K562 (cell line): ENCODE measurements around the gene GNG14. TPM values are rescaled to one million over a fixed set of nuclear protein-coding genes. Genes with fewer than 3 reads are reported as not detected.

Source experiments
- BRD4 ChIP-seq: fragments of 200-600 bp; sonication (generic); IDR thresholded peaks from 2 replicates; pipeline ENCODE4 v1.6.1; 2017; ENCODE audit warnings: inconsistent platforms
- BRF1 ChIP-seq: IDR thresholded peaks from 3 replicates; pipeline ENCODE4 v1.6.1; 2011; ENCODE audit warnings: borderline replicate concordance, mild to moderate bottlenecking; ENCODE audit not compliant: insufficient read length; ENCODE audit errors: extremely low read depth
- CCAR2 ChIP-seq: fragments of 200-400 bp; formaldehyde crosslinking; IDR thresholded peaks from 2 replicates; pipeline ENCODE4 v1.6.1; 2017; ENCODE audit warnings: mild to moderate bottlenecking, low read depth, low read length
- CEBPB ChIP-seq: fragments of 450-650 bp; IDR thresholded peaks from 2 replicates; pipeline ENCODE4 v1.6.1; 2016; ENCODE audit warnings: missing genetic modification characterization, missing compliant biosample characterization
- CTBP1 ChIP-seq: fragments of 450-650 bp; IDR thresholded peaks from 2 replicates; pipeline ENCODE4 v1.6.1; 2016; ENCODE audit warnings: borderline replicate concordance
- ETS2 ChIP-seq: IDR thresholded peaks from 2 replicates; pipeline ENCODE4 v1.6.1; 2016; ENCODE audit warnings: borderline replicate concordance, missing genetic modification characterization, mild to moderate bottlenecking, moderate library complexity, missing compliant biosample characterization; ENCODE audit not compliant: poor library complexity, severe bottlenecking
- NRF1 ChIP-seq, 2 experiments: fragments of 450-650 bp; IDR thresholded peaks in 1 of 2; conservative IDR thresholded peaks in 1 of 2; 2 replicates each; pipeline ENCODE4 v1.6.1; 2014; ENCODE audit warnings: mild to moderate bottlenecking in 2 of 2
- RBM15 ChIP-seq: fragments of 200-400 bp; formaldehyde crosslinking; IDR thresholded peaks from 2 replicates; pipeline ENCODE4 v1.6.1; 2018; ENCODE audit warnings: mild to moderate bottlenecking, low read length, moderate library complexity; ENCODE audit not compliant: insufficient read depth
- SETDB1 ChIP-seq: IDR thresholded peaks from one replicate; pipeline ENCODE4 v1.6.1; 2012; ENCODE audit warnings: low read length, control low read depth, inconsistent platforms
- ZBTB17 ChIP-seq: fragments of 450-650 bp; formaldehyde crosslinking; IDR thresholded peaks from 2 replicates; pipeline ENCODE4 v1.4.0; 2020; ENCODE audit warnings: mild to moderate bottlenecking
- ZNF224 ChIP-seq: sonication (generic); formaldehyde crosslinking; IDR thresholded peaks from 2 replicates; pipeline ENCODE4 v1.8.0; 2022; ENCODE audit warnings: mild to moderate bottlenecking, missing genetic modification reagents
- ZNF707 ChIP-seq: fragments of 250-450 bp; sonication (Bioruptor Pico); conservative IDR thresholded peaks from 2 replicates; pipeline ENCODE4 v1.8.0; 2022; ENCODE audit warnings: inconsistent platforms, mild to moderate bottlenecking, moderate library complexity
- polyA plus RNA-seq, 8 experiments: library from polyadenylated mRNA; depleted of rRNA in 4 of 8; stranded (reverse) in 5 of 8; unstranded in 3 of 8; fragments of >200 nt; fragmentation: Nextera tagmentation in 2 of 8; fragmentation: Illumina TruSeq in 1 of 8; extraction: Ambion mirVana in 2 of 8; extraction: Trizol in 1 of 8; gene quantifications; 2 replicates each; pipeline versions ENCODE4 v1.2.1 to v1.2.3, GENCODE V29; 2011 to 2014; ENCODE audit warnings: inconsistent platforms in 1 of 8, missing spikeins in 1 of 8
- total RNA-seq, 7 experiments: library from RNA; depleted of rRNA in 6 of 7; stranded (reverse); fragments of >200 nt in 6 of 7; fragmentation: Illumina TruSeq in 2 of 7; extraction: Trizol in 2 of 7; gene quantifications; 2 replicates each; pipeline versions ENCODE4 v1.2.1 to v1.2.3, GENCODE V29; 2011 to 2021; ENCODE audit warnings: low replicate concordance in 1 of 7
- TF ChIP-seq, protein P1 (sequence below), 2 experiments: fragments of 450-650 bp; formaldehyde crosslinking in 1 of 2; IDR thresholded peaks; 2 replicates each; pipeline versions ENCODE4 v1.4.0 to v1.6.1; 2014 to 2020; ENCODE audit warnings: mild to moderate bottlenecking in 2 of 2, borderline replicate concordance in 1 of 2, low read depth in 1 of 2
- TF ChIP-seq, protein P2 (sequence below): fragments of 450-650 bp; IDR thresholded peaks from 2 replicates; pipeline ENCODE4 v1.6.1; 2016; ENCODE audit warnings: low read depth, mild to moderate bottlenecking, moderate library complexity
- TF ChIP-seq, protein P3 (sequence below): fragments of 450-650 bp; formaldehyde crosslinking; IDR thresholded peaks from 2 replicates; pipeline ENCODE4 v1.4.0; 2020; ENCODE audit warnings: mild to moderate bottlenecking, mixed read lengths

GNG14 gene
- total and polyA plus RNA-seq, 9 of the 15 experiments (the other 6 are each of a cell fraction or from before 2014, with no cell fraction given), result not detected

DNA sequence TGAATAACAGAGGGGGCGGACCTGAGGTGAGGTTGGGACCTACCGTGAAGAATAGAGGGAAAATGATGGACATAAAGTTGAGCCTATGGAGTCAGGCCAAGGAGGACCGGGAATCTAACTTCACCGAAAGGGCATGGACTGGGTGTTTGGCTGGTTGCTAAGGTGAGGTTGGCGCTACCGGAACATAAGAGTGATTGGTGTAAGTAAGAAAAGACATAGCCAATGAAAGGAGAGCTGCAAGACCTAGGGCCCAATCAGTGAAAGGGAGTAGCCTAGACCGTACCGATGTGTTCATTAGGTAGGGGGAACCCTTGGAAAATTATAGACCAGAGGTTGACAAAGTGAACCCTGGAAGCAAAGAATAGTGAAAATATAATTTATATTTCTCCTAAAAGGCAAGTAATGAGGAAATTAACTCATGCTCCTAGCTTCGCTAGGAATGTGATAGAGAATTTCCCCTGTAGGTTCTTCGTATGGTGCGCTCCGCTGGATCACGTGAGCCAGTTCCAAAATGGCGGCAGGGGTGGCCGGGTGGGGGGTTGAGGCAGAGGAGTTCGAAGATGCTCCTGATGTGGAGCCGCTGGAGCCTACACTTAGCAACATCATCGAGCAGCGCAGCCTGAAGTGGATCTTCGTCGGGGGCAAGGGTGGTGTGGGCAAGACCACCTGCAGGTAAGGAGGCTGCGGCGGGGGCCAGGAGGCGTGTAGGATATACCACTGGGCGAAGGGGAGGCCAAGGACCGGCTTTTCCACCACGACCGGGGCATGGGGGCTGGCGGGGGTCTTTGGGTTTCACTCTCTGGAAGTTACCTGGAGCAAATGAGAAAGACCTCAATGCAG is 49.4 kb downstream of the GNG14 start, which contains the start of gene GET3 (continued):
- TF ChIP-seq, protein P1, sequence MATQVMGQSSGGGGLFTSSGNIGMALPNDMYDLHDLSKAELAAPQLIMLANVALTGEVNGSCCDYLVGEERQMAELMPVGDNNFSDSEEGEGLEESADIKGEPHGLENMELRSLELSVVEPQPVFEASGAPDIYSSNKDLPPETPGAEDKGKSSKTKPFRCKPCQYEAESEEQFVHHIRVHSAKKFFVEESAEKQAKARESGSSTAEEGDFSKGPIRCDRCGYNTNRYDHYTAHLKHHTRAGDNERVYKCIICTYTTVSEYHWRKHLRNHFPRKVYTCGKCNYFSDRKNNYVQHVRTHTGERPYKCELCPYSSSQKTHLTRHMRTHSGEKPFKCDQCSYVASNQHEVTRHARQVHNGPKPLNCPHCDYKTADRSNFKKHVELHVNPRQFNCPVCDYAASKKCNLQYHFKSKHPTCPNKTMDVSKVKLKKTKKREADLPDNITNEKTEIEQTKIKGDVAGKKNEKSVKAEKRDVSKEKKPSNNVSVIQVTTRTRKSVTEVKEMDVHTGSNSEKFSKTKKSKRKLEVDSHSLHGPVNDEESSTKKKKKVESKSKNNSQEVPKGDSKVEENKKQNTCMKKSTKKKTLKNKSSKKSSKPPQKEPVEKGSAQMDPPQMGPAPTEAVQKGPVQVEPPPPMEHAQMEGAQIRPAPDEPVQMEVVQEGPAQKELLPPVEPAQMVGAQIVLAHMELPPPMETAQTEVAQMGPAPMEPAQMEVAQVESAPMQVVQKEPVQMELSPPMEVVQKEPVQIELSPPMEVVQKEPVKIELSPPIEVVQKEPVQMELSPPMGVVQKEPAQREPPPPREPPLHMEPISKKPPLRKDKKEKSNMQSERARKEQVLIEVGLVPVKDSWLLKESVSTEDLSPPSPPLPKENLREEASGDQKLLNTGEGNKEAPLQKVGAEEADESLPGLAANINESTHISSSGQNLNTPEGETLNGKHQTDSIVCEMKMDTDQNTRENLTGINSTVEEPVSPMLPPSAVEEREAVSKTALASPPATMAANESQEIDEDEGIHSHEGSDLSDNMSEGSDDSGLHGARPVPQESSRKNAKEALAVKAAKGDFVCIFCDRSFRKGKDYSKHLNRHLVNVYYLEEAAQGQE (IDR thresholded peaks at IDR 0.05; ENCODE audit: borderline replicate concordance), result peak; percentile 77
- TF ChIP-seq, protein P1 (CRISPR knock-in tag; IDR thresholded peaks at IDR 0.05; ENCODE audit: low read depth), result no peak
- TF ChIP-seq ZNF707 (CRISPR knock-in tag) (no peak), NRF1 (conservative IDR thresholded peaks at IDR 0.05 in 1 of 2, IDR thresholded peaks at IDR 0.05 in 1 of 2) (peak in 1 of 2 experiments; percentile 60; a peak in 3 of 4 replicates), BRF1 (no peak), SETDB1 (no peak), CCAR2 (no peak), RBM15 (no peak), CEBPB (tag) (no peak), ZBTB17 (CRISPR knock-in tag) (no peak), ETS2 (tag) (peak; percentile 33), CTBP1 (0 out of 2 replicates have a peak, but pooled peaks have one; percentile 19), BRD4 (no peak), ZNF224 (CRISPR knock-in tag) (no peak)
- TF ChIP-seq, protein P2, sequence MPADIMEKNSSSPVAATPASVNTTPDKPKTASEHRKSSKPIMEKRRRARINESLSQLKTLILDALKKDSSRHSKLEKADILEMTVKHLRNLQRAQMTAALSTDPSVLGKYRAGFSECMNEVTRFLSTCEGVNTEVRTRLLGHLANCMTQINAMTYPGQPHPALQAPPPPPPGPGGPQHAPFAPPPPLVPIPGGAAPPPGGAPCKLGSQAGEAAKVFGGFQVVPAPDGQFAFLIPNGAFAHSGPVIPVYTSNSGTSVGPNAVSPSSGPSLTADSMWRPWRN, result no peak
- TF ChIP-seq, protein P3, sequence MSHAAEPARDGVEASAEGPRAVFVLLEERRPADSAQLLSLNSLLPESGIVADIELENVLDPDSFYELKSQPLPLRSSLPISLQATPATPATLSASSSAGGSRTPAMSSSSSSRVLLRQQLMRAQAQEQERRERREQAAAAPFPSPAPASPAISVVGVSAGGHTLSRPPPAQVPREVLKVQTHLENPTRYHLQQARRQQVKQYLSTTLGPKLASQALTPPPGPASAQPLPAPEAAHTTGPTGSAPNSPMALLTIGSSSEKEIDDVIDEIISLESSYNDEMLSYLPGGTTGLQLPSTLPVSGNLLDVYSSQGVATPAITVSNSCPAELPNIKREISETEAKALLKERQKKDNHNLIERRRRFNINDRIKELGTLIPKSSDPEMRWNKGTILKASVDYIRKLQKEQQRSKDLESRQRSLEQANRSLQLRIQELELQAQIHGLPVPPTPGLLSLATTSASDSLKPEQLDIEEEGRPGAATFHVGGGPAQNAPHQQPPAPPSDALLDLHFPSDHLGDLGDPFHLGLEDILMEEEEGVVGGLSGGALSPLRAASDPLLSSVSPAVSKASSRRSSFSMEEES (CRISPR knock-in tag), result peak; percentile 97
